GM18505 (cell line): Measurements from ENCODE around the gene ABCC1.
"Not testable (repeated sequence)": the region's sequence is repeated elsewhere in the genome, so short reads cannot be mapped to it uniquely, and the experiment has no call there.

Experiments used
- ATAC-seq: cut with Tn5 transposase; IDR thresholded peaks from one replicate; pipeline ENCODE4 v1.9.1; 2021; ENCODE audit not compliant: unreplicated experiment
- POLR2A ChIP-seq: IDR thresholded peaks from 4 replicates; pipeline ENCODE4 v1.6.1; 2011; ENCODE audit warnings: borderline replicate concordance; ENCODE audit not compliant: insufficient read depth, insufficient read length; ENCODE audit errors: extremely low read depth

Gene ABCC1

DNA sequence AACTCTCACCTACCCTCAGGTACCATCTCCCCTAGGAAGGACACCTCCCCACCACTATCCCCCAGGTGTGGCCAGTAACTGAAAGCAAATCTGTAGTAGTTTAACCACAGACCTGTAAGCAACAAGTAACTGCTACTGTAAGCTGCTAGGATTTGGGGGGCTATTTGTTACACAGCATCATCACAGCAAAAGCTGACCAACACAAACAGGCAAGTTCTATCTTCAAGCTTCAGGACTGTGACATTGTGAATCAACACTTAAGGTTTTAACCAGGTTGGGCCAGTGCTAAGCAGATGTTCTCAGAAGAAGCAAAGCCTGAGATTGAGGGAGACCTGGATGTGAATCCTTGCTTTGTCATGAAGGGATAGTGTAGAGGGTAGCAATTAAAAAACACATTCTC lies 226.9 kb downstream of the ABCC1 start:
- no peak for ATAC-seq
- TF ChIP-seq POLR2A, result no peak

DNA sequence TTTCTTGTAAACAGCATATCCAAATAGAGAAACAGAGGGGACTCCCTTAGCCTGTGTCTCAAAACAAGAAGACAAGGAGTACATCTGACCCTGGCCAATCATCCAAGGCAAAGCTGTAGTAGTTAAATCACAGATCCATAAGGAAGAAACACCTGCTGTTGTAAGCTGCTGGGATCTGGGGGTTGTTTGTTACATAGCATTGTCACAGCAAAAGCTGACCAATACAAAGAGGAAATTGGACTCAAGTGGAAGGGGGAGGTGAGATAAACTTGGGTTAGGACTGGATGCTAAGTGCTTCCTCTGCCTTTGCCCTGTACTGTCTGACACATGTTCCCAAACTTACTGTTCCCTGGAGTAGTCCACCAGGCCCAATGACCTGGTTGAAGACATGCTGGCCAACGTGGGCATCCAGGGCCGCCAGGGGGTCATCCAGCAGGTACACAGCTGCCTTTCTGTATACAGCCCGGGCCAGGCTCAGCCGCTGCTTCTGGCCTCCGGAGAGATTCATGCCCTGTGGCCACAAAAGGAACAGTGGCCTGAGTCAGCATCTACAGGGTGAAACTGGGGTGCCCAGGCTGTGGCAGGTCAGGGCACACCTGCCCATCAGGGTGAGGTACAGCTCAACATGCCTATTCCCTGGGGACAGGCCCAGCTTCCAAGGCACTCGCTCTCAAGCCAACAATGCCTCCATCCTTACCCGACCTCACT lies 229.2 kb downstream of the ABCC1 start:
- TF ChIP-seq POLR2A, result no peak
- no peak for ATAC-seq

- not testable (repeated sequence) for ATAC-seq
Observed at GRCh38 chr16:16181748-16182147, 232.3 kb downstream of the ABCC1 start.

DNA sequence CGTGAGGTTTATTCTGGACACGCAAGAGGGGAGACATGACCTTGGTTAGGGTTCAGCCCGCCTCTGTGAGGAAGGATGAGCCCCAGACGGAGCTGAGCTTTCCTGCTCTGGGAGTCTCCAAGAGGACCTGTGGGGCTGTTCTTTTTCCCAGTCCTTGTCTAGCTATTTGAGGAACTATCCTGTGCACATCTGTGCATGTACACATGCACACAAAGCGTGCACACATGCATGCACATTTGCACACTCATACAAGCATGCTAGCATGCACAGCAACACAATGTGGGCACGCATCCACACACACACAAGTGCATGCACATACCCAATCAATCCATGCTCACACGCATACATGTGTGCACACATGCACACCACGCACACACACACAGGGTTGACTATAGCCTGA lies 233.5 kb downstream of the ABCC1 start:
- TF ChIP-seq POLR2A, result no peak
- ATAC-seq, result no peak

GRCh38 chr16:16183562-16183961 lies 234.1 kb downstream of the ABCC1 start:
- no peak for ATAC-seq

GRCh38 chr16:16184594-16184993 lies 235.2 kb downstream of the ABCC1 start:
- TF ChIP-seq POLR2A, result no peak
- ATAC-seq, result no peak

More at GRCh38 chr16:16183562-16183961, 234.1 kb downstream of the ABCC1 start:
- TF ChIP-seq POLR2A, result no peak

DNA sequence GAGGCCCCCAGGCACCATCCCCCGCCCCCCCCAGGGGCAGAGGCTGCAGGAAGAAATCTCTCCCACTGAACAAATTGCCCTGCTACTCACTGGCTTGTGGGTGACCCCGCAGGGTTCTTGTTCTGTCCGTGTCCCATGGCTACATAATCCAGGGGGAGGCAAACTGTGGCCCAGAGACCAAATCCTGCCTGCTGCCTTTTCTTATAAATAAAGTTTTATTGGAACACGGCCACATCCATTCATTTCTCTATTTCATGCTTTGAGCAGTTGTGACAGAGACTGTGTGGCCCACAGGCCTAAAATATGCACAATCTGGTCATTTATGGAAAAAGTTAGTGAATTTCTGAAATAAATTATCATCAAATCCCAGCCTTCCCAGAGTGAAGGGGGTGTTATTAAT lies 235.7 kb downstream of the ABCC1 start:
- no peak for ATAC-seq
- TF ChIP-seq POLR2A, result no peak

DNA sequence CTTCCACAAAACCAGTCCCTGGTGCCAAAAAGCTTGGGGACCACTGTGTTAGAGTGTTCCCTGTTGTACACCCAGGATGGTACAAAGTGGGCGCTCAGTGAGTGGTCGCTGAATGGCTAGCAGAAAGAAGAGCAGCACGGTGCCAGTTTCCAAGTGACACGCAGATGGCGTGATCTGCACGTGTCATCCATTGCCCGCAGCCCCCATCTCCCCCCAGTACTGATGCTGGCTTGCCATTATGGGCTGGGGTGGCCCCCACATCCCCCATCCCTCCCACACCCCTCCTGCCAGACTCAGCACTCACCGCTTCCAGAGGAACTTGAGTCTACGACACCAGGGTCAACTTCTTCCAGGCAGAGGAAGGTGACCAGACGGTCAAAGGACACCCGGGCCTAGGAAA lies 237.4 kb downstream of the ABCC1 start:
- no peak for ATAC-seq
- TF ChIP-seq POLR2A, result no peak

DNA sequence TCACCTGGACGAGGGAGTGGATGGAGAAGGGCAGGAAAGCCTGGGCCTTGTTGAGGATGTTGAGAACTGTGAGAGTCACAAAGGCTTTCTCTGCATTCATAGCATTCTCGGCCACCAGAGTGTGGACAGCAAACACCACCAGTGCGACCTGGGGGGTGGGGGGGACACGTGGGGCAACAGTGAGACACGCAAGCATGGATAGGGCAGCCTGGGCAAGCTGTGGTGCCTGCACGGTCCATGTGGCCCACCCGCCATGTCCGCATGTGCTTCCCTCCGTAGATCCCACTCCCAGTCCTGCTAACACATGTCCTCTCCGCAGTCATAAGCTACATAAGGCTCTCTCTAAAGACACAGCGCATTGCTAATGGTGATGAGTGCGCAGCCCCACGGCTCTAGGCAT lies 239.4 kb downstream of the ABCC1 start:
- no peak for ATAC-seq
- TF ChIP-seq POLR2A, result no peak

GRCh38 chr16:16189842-16190241 lies 240.4 kb downstream of the ABCC1 start:
- ATAC-seq, result no peak
- no peak for TF ChIP-seq POLR2A

DNA sequence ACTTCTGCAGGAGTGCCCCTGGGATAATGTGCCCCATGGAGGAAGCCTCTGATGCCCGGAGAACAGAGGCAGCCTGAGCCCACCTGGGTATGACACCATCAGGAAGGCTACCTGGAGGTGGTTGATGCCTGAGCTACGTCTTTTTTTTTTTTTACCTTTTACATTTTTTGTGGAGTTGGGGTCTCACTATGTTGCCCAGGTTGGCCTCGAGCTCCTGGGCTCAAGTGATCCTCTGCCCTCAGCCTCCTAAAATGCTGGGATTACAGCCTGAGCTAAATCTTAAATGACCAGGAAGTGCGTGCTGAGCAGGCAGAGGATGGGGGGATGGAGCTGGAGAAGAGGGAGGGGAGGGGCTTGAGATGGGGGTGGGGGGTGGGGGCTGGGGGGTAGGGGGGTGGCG lies 241.1 kb downstream of the ABCC1 start:
- no peak for ATAC-seq
- no peak for TF ChIP-seq POLR2A

DNA sequence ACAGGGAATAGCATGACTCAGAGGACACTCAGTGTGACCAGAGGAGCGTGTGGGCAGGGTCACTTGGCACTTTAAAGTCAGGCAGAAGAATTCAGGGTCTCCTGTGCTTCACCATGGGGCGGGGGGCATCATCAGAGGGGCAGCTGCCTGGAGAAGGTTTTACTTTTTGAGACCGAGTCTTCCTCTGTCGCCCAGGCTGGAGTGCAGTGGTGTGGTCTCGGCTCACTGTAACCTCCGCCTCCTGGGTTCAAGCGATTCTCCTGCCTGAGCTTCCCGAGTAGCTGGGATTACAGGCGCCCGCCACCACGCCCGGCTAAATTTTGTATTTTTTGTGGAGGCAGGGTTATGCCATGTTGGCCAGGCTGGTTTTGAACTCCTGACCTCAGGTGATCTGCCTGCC lies 241.6 kb downstream of the ABCC1 start:
- ATAC-seq, result not testable (repeated sequence)

DNA sequence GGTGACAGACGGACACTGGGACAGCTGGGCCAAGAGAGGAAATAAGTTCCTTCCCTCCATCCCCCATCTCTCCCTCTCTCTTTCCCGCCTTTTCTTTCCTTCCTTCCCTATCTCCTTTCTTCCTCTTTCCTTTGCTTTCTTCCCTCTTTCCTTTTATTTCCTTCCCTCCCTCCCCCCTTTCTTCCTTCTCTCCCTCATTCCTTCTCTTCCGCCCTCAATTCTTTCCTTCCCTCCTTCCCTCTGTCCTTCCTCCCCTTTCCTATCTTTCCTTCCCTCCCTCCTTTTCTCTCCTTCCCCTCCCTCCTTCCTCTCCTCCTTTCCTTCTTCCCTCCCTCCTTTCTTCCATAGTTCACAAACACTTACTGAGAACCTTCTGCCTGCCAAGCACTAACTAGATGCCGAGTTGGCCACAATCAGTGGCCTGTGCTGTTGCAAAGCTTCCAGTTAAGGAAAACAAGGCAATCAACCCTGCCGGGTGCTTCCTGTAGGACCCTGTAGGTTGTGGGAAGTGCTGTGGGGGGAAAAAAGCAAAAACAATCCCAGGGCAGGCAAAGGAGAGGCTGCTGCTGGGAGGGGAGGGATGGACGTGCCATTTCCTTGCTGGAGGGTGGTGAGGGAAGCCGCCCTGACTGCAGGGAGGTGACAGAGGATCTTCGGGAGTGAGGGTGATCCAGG lies 242.2 kb downstream of the ABCC1 start:
- TF ChIP-seq POLR2A, result no peak
- ATAC-seq, result no peak
